Myocyte (in vitro differentiated cells): ENCODE results near the gene COL27A1. TPM values are rescaled to one million over a fixed set of nuclear protein-coding genes. Genes with fewer than 3 reads are reported as not detected.

Experiments
- DNase-seq: peaks from one replicate; pipeline ENCODE4 v3.0.0-alpha.2; 2012; ENCODE audit warnings: low read depth
- total RNA-seq: library from RNA; depleted of rRNA; stranded (reverse); fragments of >200 nt; gene quantifications from 2 replicates; pipeline ENCODE4 v1.2.3, GENCODE V29; 2014

Gene COL27A1
- total RNA-seq, 1 donor from 2014 or later: 2.9 TPM

DNA sequence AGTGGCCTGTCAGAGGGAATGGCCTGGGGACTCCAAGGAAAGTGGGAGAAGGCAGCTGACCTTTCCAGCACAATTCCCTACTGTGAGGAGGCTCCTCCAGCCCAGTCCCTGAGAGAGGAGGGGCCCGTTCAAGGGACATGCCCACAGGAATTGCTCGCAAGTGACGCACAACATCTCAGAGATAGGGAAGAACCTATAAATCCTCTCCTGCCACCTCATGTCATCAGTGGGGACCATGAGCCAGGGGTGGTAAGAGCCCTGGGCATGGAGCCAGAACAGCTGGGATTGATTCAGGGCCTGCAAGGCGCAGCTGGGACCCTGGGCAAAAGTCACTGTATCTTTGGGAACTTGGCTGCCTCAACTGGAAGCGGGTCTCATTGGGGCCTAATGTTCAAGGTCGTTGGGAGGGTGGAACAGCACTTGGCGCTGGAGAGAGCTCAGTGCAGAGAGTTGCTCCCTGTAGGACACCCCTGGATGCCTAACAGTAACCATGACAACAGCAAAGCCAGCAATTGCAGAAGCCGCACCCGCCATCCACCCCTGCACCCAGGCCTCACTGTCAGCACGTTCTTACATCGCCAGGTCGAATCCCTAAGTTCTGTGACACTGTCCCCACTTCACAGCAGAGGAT is 126.3 kb downstream of the COL27A1 start:
- no peak for DNase-seq

DNA sequence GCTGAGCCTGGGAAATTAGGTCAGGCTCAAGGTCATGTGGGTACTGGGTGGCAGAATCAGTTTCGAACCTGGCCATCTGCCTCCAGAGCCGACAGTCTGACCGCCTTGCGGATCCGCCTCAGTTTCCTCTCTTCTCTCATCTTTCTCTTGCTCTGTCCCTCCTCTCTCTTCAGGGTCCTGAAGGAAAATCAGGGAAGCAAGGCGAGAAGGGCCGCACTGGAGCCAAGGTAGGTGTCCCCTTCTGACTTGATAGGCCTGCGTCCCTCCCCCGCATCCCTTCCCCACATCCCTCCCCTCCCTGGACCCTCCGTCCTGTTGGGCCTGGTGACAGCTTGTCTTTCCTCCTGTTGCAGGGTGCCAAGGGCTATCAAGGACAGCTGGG is 126.8 kb downstream of the COL27A1 start:
- no peak for DNase-seq

DNA sequence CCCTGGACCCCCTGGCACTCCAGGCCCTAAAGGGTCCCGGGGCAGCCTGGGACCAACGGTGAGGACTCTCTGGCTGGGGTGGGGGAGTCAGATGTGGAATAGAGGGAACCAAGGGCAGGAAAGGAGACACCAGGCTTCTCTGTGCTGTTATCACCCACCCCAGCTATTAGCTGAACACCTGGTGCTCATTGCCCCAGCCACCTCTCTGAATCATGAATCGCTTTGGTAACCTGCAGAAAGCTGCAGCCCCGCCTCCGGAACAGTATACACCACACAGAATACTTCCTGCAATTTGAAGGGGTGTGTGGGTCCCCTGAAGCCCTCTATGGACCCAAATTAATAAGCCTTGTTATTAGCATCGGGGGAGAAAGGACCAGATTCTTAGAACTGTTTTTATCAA is 127.2 kb downstream of the COL27A1 start:
- DNase-seq: no peak

DNA sequence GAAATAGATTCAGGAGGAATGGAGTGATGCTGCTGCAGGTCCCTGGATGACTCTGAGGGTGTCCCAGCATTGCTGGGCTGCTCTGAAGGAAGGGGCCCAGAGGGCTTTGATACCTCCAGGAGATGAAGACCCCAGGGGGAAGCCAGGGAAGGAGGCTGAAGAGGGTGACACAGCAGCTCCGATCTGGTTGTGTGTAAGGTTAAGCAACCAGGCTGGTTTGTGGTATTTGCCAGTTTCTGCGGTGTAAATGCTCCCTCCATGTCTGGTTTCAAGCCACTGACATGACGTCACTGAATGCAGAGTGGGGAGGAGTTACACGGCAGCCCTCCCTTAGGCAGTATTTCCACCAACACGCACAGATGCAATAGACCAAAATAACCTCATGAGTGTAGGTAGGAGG is 127.6 kb downstream of the COL27A1 start:
- peak; percentile 55 for DNase-seq

DNA sequence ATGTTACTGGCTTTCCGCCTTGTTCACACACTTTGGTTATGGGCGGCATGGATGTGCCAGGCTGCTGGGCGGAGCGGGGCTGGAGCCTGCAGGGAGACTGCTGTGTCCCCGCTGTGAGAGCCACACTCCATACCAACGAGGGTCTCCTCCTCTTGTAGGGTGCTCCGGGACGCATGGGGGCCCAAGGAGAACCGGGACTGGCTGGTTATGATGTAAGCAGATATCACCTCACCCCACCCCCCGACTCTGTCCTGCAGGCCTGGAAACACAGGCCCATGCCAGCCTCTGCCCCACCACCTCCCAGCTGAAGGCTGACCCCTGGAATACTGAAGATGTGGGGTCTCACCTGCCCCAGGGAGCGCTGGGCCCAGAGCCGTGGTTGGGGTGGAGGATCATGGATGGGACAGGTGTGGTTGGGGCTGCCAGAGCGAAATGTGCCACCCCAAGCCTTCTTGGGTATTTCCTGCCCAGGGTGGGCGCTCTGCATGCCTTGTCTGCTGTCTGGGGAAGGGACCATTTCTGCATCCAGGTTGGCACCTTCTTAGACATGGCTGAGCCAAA is 128.3 kb downstream of the COL27A1 start:
- DNase-seq: no peak

DNA sequence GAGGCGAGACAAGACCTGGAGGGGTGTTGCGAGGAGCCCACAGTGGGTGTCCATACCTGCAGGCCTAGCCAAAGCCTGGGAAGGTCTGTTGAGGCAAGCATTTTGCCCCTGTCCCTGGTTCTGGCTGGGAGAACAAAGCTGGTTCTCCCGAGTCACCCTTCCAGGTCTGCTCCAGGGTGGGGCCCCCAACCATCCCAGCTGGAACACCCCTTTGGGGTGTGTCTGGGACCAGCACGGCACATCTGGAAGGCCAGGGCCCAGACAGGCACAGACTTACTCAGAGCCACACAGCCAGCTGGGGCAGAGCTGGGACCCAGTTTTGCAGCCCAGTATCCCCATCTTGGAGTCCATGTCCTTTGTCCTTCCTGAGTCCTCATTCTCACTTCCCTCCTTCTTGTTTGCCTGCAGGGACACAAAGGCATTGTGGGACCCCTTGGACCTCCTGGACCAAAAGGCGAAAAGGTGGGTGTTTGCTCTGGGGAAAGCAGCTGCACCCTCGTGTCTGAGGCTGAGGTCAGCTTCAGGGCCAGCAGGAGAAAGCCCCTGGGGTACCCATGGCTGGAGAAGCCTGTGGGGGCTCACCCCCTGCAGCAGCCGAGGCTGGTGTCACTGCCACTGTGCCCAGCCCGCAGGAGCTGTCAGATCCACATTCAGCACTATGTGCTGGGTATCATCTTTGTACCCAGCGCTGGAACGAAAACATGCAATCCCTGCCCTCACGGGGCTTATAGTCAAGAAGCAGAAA is 129.2 kb downstream of the COL27A1 start:
- DNase-seq: no peak

DNA sequence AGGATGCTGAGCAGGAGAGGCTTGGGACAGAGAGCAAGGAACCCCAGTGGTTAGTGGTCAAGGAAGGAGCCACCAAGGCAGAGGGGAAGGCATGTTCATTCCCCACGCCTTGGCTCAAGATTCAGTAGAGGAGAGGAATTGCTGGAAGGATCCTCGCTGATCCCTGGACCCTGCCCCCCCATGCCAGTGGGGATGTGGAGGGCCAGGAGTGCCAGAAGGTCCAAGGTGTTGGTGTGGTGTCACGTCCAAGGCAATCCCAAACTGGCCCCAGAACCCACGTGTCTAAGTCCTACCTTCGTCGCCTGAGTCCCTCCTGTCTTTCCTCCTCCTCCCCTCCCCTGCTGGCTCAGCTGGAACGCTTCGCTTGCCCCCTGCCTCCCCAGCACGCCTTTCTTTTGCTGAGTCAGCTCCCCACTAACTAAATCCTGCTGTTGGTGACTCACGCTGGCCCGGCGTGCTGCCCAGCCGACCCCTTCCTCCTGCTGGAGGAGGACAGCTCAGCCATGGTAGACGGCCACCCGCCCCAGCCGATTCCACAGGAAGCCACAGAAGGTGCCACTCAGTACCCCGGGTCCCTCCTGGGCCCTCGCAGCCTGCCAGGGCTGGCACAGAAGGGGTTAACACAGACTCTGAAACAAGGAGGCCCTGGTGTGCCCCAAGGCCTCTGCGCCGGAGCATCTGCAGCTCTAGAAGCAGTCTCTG is 130.0 kb downstream of the COL27A1 start:
- peak; percentile 83 for DNase-seq

DNA sequence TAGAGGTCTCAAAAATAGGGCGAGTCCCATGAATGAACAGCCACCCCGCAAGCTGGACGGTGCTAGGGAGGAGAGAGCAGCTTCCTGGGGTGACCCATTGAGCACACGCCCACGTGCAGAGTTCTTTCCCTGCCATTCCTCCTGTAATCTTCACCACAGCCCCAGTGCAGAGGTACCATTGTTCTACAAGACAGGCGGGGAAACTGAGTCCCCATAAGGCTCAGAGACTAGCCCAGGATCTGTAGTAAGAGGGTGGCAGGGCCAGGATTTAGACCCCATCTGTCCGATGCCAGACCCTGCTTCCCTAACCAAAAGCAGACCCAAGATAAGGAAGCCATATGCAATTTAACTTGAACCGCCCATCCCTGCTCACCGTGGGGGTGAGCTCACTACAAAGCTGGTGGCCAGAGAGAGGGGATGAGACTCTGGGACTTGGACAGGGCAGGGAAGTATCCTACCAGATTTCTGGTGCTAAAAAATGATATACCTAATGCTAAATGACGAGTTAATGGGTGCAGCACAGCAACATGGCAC is 130.9 kb downstream of the COL27A1 start:
- no peak for DNase-seq

DNA sequence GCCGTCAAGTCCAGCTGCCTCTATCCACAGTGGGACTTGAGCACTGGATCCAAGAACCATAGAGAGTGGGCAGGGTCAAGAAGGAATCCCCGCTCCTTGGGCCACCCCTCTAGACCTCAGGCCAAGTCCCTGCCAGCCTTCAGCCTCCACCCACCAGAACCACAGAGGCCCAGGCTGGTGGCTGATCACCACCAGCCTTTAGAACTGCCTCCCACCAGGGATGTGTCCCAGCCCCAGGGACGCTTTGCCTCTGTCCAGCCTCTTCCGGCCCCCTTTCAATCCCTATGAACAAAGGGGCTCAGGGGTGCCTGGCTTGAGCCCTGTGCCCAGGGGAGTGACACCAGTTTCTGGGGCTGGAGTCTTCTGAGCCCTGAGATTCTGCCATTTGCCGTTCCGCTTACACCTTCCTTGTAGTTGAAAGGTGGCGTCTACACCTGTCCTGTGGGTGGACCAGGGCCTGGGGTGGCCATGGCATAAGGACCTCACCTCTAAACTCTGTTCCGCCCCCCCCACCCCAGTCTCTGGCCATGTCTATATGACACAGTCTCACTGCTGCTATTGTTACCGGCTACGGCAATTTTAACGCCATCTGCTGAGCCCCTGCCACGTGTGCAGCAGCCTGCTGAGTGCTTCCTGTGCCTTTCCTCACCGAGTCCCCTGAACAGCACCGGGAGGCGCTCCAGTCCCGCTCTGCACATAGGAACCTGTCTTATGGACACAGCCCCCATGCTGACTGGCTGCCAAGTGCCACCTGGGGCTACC is 131.8 kb downstream of the COL27A1 start:
- DNase-seq: no peak

DNA sequence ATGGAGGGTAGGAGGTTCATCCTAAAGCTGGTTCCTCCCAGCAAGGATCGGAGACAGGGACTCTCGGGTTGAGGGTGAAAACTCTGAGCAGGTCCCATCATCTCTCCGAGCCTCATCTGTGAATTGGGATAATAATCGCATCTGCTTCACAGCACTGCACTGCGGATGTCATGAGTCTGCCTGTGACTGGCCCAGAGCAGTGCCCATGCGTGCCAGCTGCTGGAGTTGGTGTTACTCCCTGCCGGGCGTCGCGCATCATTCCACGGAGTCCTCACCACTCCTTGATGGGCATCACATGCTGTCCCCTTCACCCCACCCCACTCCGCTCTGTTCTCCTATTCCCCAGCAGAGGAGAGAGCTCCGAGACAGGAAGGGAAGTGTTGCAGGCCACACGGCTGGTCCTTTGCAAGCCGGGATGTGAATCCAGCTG is 132.4 kb downstream of the COL27A1 start:
- no peak for DNase-seq

DNA sequence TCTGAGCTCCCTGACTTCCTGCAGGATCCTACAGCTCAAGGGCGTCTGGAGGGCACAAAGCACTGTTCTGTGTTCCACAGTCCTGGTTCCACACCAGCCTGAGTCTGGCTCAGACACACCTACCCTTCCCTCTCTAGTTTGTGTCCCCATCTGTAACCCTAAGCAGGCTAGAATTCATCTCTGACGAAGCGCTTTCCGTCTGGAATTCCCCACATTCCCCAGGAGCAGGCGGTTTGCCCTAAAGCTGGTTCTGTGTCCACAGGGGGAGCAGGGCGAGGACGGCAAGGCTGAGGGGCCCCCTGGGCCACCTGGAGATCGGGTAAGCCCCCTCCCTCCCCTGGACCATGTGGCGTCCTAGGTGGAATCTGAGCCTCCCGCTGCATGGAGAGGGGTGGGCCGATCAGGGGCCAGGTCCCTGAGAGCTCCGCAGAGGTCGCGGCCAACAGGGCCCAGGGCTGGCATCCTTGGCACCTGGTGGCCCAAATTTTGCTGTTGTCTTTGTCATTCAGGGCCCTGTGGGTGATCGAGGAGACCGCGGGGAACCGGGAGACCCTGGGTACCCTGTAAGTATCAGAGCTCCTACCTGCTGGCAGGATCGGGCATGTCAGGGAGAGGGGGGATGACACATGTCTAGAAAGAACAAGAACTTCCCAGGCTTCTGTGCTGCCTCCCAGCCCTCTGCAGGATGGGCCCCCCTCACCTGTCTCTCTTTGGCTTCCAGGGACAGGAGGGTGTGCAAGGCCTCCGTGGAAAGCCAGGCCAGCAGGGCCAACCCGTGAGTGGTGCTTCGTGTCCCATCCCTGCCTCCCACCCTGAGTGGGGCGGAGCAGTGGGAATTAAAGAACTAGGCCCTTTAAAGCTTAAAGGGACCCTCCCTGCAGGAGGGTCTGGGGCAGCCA is 133.1 kb downstream of the COL27A1 start:
- DNase-seq: no peak

DNA sequence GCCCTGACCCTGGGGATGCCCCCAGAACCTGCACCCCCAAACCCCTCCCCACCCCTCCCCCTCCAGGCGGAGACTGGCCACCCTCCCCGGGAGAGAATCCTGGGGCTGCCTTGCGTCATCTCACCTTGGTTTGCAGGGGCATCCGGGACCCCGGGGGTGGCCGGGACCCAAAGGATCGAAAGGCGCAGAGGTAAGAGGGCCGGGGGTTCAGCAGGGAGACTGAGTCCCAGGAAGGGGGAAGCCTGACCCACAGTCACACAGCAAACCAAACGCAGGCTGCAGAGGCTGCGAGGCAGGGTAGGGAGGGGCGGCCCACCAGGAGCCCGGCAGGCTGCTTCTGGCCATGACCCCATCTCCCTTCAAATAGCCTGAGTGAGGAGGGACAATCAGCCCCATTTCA is 133.8 kb downstream of the COL27A1 start:
- no peak for DNase-seq

DNA sequence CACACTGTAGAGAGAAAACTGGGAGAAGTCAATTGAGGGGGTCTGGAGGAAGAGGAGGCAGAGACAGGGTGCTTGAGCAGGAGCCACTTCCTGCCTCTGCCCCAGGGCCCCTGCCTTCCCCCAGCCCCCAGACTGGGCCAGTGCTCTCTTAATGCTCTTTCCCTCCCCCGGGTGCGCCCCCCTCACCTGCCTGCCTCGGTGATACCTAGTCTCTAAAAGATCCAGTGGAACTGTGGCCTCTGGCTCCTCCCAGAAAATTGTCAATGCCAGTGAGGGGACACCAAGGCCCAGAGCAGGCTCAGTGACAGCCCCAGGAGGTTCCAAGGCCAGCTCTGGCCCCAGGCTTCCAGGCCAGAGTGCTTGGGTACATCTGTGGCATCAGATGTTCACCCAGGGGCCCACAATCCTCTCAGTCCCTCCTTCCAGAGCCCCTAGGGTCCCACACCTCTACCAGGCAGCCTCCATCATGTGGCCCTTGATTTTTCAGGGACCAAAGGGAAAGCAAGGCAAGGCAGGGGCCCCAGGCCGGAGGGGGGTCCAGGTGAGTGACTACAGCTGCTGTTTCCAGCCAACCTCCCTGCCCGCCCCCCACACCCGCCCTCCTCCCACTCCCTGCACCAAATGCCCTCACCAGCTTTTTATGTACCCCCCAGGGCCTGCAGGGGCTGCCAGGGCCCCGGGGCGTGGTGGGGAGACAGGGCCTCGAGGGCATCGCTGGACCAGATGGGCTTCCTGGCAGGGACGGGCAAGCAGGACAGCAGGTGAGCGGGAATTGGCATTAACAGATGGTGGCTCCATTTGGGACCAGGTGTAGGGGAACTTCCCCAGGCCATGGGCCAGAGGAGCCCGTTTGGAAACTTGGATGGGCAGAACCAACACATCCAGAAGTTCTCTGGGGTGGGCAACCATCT is 134.5 kb downstream of the COL27A1 start:
- DNase-seq: no peak

DNA sequence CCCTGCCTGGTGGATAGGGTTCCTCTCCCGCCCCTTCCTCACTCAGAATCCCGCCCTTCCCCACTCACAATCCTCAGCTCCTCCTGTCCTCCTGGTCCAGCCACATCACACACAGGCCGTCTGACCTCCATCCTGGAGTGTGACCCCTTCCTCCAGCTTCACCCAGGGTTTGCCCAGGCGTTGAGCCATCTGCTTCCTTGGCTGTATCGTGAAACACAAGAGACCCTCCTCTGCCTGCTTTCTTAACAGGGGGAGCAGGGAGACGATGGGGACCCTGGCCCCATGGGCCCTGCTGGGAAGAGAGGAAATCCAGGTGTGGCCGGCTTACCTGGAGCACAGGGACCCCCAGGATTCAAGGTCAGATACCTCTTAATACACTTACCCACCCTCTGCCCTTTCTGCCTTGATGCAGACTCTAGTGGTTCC is 135.2 kb downstream of the COL27A1 start:
- DNase-seq: no peak

DNA sequence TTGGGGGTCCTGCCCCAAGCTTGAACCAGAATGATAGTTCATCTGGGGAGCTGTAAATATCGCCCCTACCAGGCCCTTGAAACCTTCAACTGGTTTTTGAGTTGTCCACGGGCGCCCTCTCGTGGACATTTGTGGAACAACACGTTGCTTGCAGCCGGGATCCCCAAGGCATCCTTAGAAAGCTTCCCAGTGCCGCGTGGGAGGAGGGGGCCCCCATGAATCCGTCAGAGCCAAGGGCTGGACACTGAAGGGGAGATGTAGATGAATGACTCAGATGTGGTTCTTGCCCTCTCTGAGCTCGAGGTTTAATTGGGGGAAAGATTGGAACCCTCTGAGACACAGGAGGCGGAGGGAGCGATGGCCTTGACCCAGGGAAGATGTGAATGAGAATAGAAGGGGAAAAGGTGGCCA is 135.7 kb downstream of the COL27A1 start:
- DNase-seq: peak; percentile 80

DNA sequence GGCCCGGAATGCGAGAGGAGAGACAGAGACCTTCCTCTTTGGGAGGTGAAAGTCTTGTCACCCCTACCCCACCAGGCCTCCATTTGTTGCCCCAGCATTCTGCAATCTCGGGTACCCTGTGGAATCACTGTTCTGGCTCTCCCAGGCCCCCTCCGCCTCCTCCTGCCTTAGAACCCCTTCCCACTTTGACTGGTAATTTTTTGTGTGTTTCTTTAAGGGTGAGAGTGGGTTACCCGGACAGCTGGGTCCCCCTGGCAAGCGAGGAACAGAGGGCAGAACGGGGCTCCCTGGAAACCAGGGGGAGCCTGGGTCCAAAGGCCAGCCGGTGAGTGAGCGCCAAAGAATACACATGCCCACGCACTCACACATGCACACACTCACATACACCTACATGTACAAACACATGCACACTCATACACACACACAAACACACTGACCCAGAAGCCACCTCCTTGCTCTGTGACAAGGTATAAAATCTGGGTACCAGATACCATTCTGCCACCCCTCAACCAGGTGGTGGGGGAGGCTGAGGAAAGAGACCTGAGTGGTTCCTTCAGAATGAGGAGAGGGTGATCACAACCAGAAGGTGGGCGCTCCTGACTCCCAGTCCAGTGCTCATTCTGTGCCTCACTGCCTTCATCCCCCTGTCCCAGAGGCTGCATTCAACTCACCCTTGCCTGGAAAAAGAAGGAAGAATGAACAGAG is 136.7 kb downstream of the COL27A1 start:
- DNase-seq: no peak

DNA sequence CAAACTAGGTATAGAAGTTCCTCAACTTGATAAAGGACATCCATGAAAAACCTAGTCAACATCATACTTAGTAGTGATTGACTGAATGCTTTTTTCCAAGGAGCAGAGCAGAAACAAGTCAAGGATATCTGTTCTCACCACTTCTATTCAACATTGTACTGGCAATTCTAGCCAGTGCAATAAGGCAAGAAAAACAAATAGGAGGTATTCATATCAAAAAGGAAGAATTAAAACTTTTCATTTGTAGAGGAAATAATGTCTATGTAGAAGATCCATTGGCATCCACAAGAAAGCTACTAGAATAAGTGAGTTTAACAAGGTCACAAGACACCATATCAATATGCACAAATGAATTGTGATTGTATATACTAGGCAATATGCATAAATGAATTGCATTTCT is 139.3 kb downstream of the COL27A1 start:
- no peak for DNase-seq

DNA sequence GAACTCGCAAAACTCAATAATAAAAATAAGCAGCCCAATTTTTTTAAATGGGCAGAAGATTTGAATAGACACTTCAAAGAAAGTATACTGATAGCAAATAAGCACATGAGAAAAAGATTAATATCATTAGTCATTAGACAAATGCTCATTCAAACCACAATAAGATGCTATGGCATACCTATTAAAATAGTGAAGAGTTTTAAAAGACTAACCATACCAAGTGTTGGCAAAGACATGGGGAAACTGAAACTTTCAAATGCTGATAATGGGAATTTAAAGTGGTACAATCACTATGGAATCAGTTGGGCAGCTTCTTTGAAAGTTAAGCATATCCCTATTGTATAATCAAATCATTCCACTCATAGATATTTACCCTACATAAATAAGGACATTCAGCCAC is 141.0 kb downstream of the COL27A1 start:
- no peak for DNase-seq
